ENCODE data around the gene TPPP.

- TF ChIP-seq EZH2 (IDR thresholded peaks at IDR 0.05; ENCODE audit: insufficient read depth, poor library complexity, severe bottlenecking) (no peak), EZH2phosphoT487 (IDR thresholded peaks at IDR 0.05; ENCODE audit: insufficient read depth, low read depth) (no peak)
These were observed 23.9 kb downstream of the TPPP start for GRCh38 chr5:669111-669841.

Data from GM23248 (cell line).